ENCODE results near the gene MEGF11. TPM values are rescaled to one million over a fixed set of nuclear protein-coding genes. Genes with fewer than 3 reads are reported as not detected.

The MEGF11 gene
- polyA plus RNA-seq, 1 of the 3 experiments (the other 2 are of a cell fraction), result not detected

- peak; percentile 66 for DNase-seq
- no peaks in the 10 kb centered on the region for H3F3A ChIP-seq (replicated peaks; ENCODE audit: insufficient read depth)
- no peak overlapping the region for H3K4me2 ChIP-seq
- H3K27ac ChIP-seq (ENCODE audit: low read depth in 2 of 2, low read length in 1 of 2), result no peak overlapping the region
- ChIA-PET POLR2A (no interaction called here), CTCF (interaction anchor here (0.6 to 2.3 kb wide), 16 partner anchors 10 to 311 kb away, joined by 3 to 13 read pairs (median 4); no protein-coding TSS in a partner anchor)
- H3K4me1 ChIP-seq (ENCODE audit: control insufficient read depth in 1 of 2, insufficient read depth in 2 of 2, low read depth in 1 of 2, low read length in 1 of 2), result peaks cover 0 to 11% of the 10 kb centered on the region in 2 experiments; a peak in 1 of 4 replicates
- TF ChIP-seq CTCF (IDR thresholded peaks at IDR 0.05) (peak; percentile 67), SMC3 (IDR thresholded peaks at IDR 0.05; ENCODE audit: low read depth, low read length) (peak; percentile 78), RAD21 (IDR thresholded peaks at IDR 0.05; ENCODE audit: low read length) (peak; percentile 73), FOXJ3 (CRISPR knock-in tag; IDR thresholded peaks at IDR 0.05) (no peak)
- no peaks in the 10 kb centered on the region for H3K9me3 ChIP-seq
- H3K9me2 ChIP-seq, result no peaks in the 10 kb centered on the region
- H3K9ac ChIP-seq, result no peak overlapping the region
- no peaks in the 10 kb centered on the region for H3K36me3 ChIP-seq (replicated peaks in 1 of 2; ENCODE audit: control insufficient read depth in 1 of 2, insufficient read depth in 2 of 2, low read length in 1 of 2)
- no peak overlapping the region; a peak in 1 of 4 replicates for H3K4me3 ChIP-seq (ENCODE audit: low read depth in 2 of 2, low read length in 1 of 2)
- no peaks in the 10 kb centered on the region for H4K20me1 ChIP-seq (ENCODE audit: insufficient read depth)
- no peaks in the 10 kb centered on the region; the same call in 1 of the 2 replicates for H3K27me3 ChIP-seq (ENCODE audit: insufficient read depth)
- WGBS (ENCODE audit: low lambda C conversion rate), result 54% methylated on average over 5 of the region's 5 CpGs
- H3K79me2 ChIP-seq (ENCODE audit: insufficient read depth), result no peaks in the 10 kb centered on the region
- no peak overlapping the region for H2AFZ ChIP-seq (ENCODE audit: low read depth)
Measured at GRCh38 chr15:65980824-65981456, 272.6 kb downstream of the MEGF11 start.

- Histone ChIP-seq H4K20me1 (ENCODE audit: insufficient read depth) (no peaks in the 10 kb centered on the region), H3K4me2 (no peak overlapping the region), H3K9ac (no peak overlapping the region), H2AFZ (ENCODE audit: low read depth) (no peak overlapping the region), H3K9me3 (no peaks in the 10 kb centered on the region), H3K27me3 (ENCODE audit: insufficient read depth) (no peaks in the 10 kb centered on the region; the same call in 1 of the 2 replicates), H3K27ac (ENCODE audit: low read depth in 2 of 2, low read length in 1 of 2) (no peak overlapping the region), H3K36me3 (replicated peaks in 1 of 2; ENCODE audit: control insufficient read depth in 1 of 2, insufficient read depth in 2 of 2, low read length in 1 of 2) (no peaks in the 10 kb centered on the region), H3K4me1 (ENCODE audit: control insufficient read depth in 1 of 2, insufficient read depth in 2 of 2, low read depth in 1 of 2, low read length in 1 of 2) (peaks cover 0 to 11% of the 10 kb centered on the region in 2 experiments; a peak in 1 of 4 replicates), H3K79me2 (ENCODE audit: insufficient read depth) (no peaks in the 10 kb centered on the region), H3K4me3 (ENCODE audit: low read depth in 2 of 2, low read length in 1 of 2) (no peak overlapping the region), H3F3A (replicated peaks; ENCODE audit: insufficient read depth) (no peaks in the 10 kb centered on the region), H3K9me2 (no peaks in the 10 kb centered on the region)
- 13% methylated on average over 2 of the region's 2 CpGs for WGBS (ENCODE audit: low lambda C conversion rate)
- ChIA-PET POLR2A (no interaction called here), CTCF (interaction anchor here (0.8 to 1.5 kb wide), 5 partner anchors 20 to 81 kb away, joined by 3 read pairs; no protein-coding TSS in a partner anchor)
- DNase-seq, result no peak
- TF ChIP-seq, protein P1, sequence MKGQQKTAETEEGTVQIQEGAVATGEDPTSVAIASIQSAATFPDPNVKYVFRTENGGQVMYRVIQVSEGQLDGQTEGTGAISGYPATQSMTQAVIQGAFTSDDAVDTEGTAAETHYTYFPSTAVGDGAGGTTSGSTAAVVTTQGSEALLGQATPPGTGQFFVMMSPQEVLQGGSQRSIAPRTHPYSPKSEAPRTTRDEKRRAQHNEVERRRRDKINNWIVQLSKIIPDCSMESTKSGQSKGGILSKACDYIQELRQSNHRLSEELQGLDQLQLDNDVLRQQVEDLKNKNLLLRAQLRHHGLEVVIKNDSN (IDR thresholded peaks at IDR 0.05; ENCODE audit: borderline replicate concordance, low read depth), result no peak
- TF ChIP-seq YY1 (IDR thresholded peaks at IDR 0.05; ENCODE audit: low read depth), result no peak
- TF ChIP-seq TEAD4 (IDR thresholded peaks at IDR 0.05; ENCODE audit: borderline replicate concordance, insufficient read depth), result no peak
- TF ChIP-seq SIN3A (IDR thresholded peaks at IDR 0.05; ENCODE audit: borderline replicate concordance, low read depth, low read length), result no peak
- no peak for TF ChIP-seq RFX5 (IDR thresholded peaks at IDR 0.05; ENCODE audit: low read length)
- TF ChIP-seq, protein P2, sequence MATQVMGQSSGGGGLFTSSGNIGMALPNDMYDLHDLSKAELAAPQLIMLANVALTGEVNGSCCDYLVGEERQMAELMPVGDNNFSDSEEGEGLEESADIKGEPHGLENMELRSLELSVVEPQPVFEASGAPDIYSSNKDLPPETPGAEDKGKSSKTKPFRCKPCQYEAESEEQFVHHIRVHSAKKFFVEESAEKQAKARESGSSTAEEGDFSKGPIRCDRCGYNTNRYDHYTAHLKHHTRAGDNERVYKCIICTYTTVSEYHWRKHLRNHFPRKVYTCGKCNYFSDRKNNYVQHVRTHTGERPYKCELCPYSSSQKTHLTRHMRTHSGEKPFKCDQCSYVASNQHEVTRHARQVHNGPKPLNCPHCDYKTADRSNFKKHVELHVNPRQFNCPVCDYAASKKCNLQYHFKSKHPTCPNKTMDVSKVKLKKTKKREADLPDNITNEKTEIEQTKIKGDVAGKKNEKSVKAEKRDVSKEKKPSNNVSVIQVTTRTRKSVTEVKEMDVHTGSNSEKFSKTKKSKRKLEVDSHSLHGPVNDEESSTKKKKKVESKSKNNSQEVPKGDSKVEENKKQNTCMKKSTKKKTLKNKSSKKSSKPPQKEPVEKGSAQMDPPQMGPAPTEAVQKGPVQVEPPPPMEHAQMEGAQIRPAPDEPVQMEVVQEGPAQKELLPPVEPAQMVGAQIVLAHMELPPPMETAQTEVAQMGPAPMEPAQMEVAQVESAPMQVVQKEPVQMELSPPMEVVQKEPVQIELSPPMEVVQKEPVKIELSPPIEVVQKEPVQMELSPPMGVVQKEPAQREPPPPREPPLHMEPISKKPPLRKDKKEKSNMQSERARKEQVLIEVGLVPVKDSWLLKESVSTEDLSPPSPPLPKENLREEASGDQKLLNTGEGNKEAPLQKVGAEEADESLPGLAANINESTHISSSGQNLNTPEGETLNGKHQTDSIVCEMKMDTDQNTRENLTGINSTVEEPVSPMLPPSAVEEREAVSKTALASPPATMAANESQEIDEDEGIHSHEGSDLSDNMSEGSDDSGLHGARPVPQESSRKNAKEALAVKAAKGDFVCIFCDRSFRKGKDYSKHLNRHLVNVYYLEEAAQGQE (IDR thresholded peaks at IDR 0.05; ENCODE audit: low read depth, low read length), result no peak
- TF ChIP-seq NRF1 (IDR thresholded peaks at IDR 0.05; ENCODE audit: low read depth, low read length), result no peak
- no peak for TF ChIP-seq RCOR1 (IDR thresholded peaks at IDR 0.05; ENCODE audit: low read length)
- TF ChIP-seq FOXM1 (IDR thresholded peaks at IDR 0.05; ENCODE audit: low read depth), result no peak
- TF ChIP-seq, protein P3, sequence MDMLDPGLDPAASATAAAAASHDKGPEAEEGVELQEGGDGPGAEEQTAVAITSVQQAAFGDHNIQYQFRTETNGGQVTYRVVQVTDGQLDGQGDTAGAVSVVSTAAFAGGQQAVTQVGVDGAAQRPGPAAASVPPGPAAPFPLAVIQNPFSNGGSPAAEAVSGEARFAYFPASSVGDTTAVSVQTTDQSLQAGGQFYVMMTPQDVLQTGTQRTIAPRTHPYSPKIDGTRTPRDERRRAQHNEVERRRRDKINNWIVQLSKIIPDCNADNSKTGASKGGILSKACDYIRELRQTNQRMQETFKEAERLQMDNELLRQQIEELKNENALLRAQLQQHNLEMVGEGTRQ (IDR thresholded peaks at IDR 0.05; ENCODE audit: borderline replicate concordance, low read depth, low read length), result no peak
- no peak for TF ChIP-seq POLR2AphosphoS5 (IDR thresholded peaks at IDR 0.05; ENCODE audit: low read depth, low read length)
- no peak for TF ChIP-seq EZH2phosphoT487 (IDR thresholded peaks at IDR 0.05; ENCODE audit: borderline replicate concordance, low read depth)
- no peak for TF ChIP-seq CTCF (IDR thresholded peaks at IDR 0.05)
- no peak for TF ChIP-seq JUND (IDR thresholded peaks at IDR 0.05)
Measured at GRCh38 chr15:65979837-65980236, 273.7 kb downstream of the MEGF11 start.
